Thoracic aorta (tissue), 2 donors: Measurements from ENCODE around the gene MYOC. TPM values are rescaled to one million over a fixed set of nuclear protein-coding genes. Genes with fewer than 3 reads are reported as not detected.
A peak's percentile ranks its signal among the peaks of the same experiment; 100 is the strongest.

ENCODE experiments used
- ATAC-seq: fragments of 150-250 bp; one replicate; pipeline ENCODE4 v1.8.0; 2017; ENCODE audit warnings: low read depth; ENCODE audit not compliant: insufficient number of reproducible peaks, low FRiP score
- DNase-seq: peaks from one replicate; pipeline ENCODE4 v3.0.0-alpha.2; 2020; ENCODE audit warnings: low spot score
- H3K27ac ChIP-seq, 2 donors: fragments of 200-600 bp; sonication (generic); 1 replicate in 1 of 2; 2 replicates in 1 of 2; pipeline ENCODE4 v1.5.1; 2016; ENCODE audit warnings: mild to moderate bottlenecking in 2 of 2, moderate library complexity in 2 of 2
- H3K27me3 ChIP-seq: fragments of 200-600 bp; sonication (generic); replicated peaks from 2 replicates; pipeline ENCODE4 v1.6.0; 2016; ENCODE audit warnings: mild to moderate bottlenecking; ENCODE audit not compliant: insufficient read depth
- H3K36me3 ChIP-seq: fragments of 200-600 bp; sonication (generic); one replicate; pipeline ENCODE4 v1.5.1; 2016
- H3K4me1 ChIP-seq, 2 donors: fragments of 200-600 bp; sonication (generic); 1 replicate in 1 of 2; 2 replicates in 1 of 2; pipeline versions ENCODE4 v1.5.1 to v1.6.0; 2016; ENCODE audit warnings: low read depth in 2 of 2, mild to moderate bottlenecking in 1 of 2; ENCODE audit not compliant: control insufficient read depth in 1 of 2
- H3K4me3 ChIP-seq: fragments of 200-600 bp; sonication (generic); 2 replicates; pipeline ENCODE4 v1.5.1; 2016; ENCODE audit warnings: mild to moderate bottlenecking
- H3K9me3 ChIP-seq: fragments of 200-600 bp; sonication (generic); 2 replicates; pipeline ENCODE4 v1.5.1; 2016
- total RNA-seq, 2 donors: library from RNA; depleted of rRNA; stranded (reverse); fragments of >200 nt; gene quantifications; one replicate each; pipeline versions ENCODE4 v1.1.0 to v1.2.3, GENCODE V29; 2016
- TF ChIP-seq, protein P1 (sequence below): fragments of 200-600 bp; sonication (generic); IDR thresholded peaks from one replicate; pipeline ENCODE4 v1.5.1; 2019; ENCODE audit warnings: antibody characterized with exemption

MYOC gene
- total RNA-seq, 2 donors from 2014 or later, result 37.2 to 38.4 TPM

DNA sequence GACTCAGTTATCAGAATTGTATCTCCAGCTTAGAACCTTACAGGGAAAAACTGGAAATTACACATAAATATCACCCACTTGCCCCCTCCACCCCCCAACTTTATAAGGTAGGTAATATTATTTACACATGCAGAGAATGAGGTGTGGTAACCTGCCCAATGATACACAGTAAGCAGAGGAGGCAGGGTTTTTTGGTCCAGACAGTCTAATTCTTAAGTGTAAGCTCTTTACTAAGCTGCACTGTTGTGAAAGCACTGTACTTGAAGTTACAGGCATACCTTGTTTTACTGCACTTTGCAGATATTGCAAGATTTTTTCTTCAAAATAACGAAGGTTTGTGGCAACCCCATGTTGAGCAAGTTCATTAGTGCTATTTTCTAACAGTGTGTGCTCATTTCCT is 55.3 kb downstream of the MYOC start:
- Histone ChIP-seq H3K4me1 (no peaks in the 10 kb centered on the region), H3K27ac (no peak overlapping the region), H3K4me3 (no peak overlapping the region), H3K36me3 (peaks cover 14% of the 10 kb centered on the region), H3K9me3 (no peaks in the 10 kb centered on the region), H3K27me3 (no peaks in the 10 kb centered on the region)
- no peak for ATAC-seq
- no peak for DNase-seq
- TF ChIP-seq, protein P1, sequence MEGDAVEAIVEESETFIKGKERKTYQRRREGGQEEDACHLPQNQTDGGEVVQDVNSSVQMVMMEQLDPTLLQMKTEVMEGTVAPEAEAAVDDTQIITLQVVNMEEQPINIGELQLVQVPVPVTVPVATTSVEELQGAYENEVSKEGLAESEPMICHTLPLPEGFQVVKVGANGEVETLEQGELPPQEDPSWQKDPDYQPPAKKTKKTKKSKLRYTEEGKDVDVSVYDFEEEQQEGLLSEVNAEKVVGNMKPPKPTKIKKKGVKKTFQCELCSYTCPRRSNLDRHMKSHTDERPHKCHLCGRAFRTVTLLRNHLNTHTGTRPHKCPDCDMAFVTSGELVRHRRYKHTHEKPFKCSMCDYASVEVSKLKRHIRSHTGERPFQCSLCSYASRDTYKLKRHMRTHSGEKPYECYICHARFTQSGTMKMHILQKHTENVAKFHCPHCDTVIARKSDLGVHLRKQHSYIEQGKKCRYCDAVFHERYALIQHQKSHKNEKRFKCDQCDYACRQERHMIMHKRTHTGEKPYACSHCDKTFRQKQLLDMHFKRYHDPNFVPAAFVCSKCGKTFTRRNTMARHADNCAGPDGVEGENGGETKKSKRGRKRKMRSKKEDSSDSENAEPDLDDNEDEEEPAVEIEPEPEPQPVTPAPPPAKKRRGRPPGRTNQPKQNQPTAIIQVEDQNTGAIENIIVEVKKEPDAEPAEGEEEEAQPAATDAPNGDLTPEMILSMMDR, result no peak

DNA sequence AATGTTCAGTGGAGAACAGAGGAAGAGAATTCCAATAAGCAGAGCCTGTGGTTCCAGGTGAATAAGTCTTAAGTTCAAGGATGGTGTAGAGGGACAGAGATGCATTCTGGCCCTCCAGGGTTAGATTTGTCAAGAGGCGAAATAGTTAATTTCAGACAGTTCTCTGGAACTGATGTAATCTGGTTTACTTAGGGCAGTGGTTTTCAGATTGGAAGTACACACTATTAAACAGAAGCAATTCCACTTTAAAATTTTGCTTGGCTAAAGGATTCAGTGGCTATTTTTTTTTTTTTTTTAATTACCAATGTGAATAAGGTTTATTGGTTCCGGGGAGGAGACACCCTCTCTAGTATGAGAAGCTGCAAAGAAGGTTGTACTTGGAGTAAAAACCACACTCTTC is 55.8 kb downstream of the MYOC start:
- Histone ChIP-seq H3K27ac (no peak overlapping the region), H3K4me1 (no peaks in the 10 kb centered on the region), H3K36me3 (peaks cover 19% of the 10 kb centered on the region), H3K9me3 (no peaks in the 10 kb centered on the region), H3K4me3 (no peak overlapping the region), H3K27me3 (no peaks in the 10 kb centered on the region)
- ATAC-seq (no peak), DNase-seq (no peak)
- TF ChIP-seq, protein P1, result no peak

DNA sequence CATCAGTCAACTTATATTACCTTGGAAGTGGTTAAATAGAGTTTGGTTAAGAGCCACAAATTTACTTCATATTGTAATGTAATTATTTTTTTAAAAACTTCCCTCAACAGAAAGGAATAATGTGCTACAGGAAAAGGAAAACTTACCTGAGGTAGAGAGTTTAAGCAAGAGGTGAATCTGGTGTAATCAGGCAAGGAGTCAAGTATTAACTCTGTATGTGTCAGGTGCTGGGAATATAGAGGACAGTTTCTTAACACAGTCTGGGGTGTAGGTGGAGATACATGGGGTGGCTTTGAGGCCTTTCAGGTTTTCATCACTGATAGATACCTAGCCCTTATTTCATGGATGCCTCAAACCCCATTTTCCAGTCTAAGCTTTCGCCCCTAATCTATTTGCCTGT is 56.4 kb downstream of the MYOC start:
- DNase-seq (no peak), ATAC-seq (no peak)
- Histone ChIP-seq H3K9me3 (no peaks in the 10 kb centered on the region), H3K36me3 (peaks cover 23% of the 10 kb centered on the region), H3K27ac (peak overlapping the region in 1 of 2 donors; percentile 41), H3K27me3 (no peaks in the 10 kb centered on the region), H3K4me3 (no peak overlapping the region), H3K4me1 (no peaks in the 10 kb centered on the region)
- TF ChIP-seq, protein P1, result no peak

DNA sequence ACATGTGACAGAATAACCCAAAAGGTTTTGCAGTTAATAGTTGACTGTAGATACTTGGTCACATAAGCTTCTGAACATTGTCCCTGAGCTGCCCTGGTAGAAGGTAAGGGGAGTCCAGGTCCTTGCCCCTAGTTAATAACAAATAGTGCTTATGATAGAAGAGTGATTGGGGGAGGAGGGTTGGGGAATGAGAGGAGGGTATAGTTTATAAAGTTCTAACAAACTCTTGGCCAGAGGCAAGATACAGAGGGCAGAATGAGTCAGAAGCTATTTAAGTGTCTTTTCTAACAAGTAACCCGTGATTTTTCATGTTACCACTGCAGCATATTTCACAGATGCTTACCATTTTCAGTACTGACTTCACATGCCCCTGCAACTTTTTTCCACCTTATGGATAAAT is 57.2 kb downstream of the MYOC start:
- peak; percentile 56 for ATAC-seq
- Histone ChIP-seq H3K4me3 (no peak overlapping the region), H3K27me3 (no peaks in the 10 kb centered on the region), H3K27ac (peak overlapping the region; percentile 9 to 36), H3K36me3 (peaks cover 23% of the 10 kb centered on the region), H3K9me3 (no peaks in the 10 kb centered on the region), H3K4me1 (peaks cover 0 to under 1% of the 10 kb centered on the region in 2 donors)
- no peak for DNase-seq
- TF ChIP-seq, protein P1, result no peak

DNA sequence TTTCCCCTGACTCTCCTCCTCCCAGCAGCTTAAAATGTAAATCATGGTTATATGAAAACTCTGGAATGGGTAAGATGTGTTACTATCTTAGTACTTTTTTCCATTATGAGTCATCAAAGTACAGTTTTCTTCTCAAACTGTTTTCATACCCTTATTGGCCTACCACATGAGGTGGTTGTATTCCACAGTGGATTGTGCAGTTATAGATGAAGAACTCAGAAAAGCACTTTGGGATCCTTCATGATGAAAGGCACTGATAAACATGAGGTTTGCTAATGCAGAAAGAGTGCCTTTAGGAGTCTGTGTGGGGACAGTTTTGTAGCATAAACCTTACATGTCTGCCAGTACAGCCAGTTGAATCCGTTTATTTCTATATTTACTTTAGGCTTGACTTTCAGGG is 62.5 kb downstream of the MYOC start:
- H3K9me3 ChIP-seq, result no peaks in the 10 kb centered on the region
- no peak for ATAC-seq
- H3K27me3 ChIP-seq, result no peaks in the 10 kb centered on the region
- peak overlapping the region in 1 of 2 donors; percentile 28 for H3K27ac ChIP-seq
- no peak overlapping the region for H3K4me3 ChIP-seq
- TF ChIP-seq, protein P1, result no peak
- peaks cover 57% of the 10 kb centered on the region for H3K36me3 ChIP-seq
- peaks cover 10 to 12% of the 10 kb centered on the region in 2 donors for H3K4me1 ChIP-seq
- DNase-seq, result no peak
